ENCODE data around the gene ABTB2.

DNA sequence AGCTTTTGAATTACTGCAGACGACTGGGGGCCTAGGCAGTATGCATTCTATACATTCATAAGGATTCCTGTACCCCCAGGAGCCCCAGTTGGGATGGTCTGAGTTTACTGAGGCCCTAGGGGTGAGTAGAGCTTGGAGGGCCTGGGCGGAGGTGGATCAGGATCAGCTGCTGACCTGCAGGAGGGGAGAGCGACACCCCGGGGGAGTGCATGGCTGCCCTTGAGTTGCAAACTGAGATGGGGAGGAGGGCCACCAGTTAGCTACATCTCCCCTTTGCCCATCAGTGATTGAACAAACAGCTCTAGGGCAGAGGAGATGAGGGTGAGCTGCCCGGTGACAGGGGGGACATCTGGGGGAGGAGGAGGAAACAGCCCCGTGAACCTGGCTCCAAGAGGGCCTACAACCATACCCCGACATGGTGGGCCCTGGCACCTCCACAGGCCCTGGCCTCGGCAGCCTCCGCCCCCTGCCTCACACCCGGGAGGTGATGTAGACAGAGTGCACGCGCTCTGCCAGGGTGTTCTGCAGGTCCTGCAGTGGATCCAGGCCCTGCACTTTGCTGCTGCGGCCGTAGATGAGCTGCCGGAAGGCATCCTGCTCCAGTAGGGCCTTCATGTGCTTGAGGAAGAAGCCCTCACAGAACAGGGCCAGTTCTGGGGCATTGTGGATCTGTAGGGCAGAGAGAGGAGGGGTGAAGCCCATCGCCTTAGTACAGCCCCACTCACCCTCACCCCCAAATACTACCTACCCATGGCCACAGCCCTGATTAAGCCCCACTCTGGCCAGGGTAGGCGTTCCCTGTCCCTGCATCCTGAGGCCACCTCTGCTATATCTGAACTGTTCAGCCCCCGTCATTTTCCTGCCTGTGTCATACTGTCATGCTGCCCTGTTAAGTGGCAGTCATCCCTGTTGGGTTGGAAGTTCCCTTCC lies 205.6 kb downstream of the ABTB2 start:
- TF ChIP-seq POLR2AphosphoS5 (IDR thresholded peaks at IDR 0.05; ENCODE audit: low read depth) (no peak), GABPA (IDR thresholded peaks at IDR 0.05; ENCODE audit: low read depth) (no peak), SPI1 (IDR thresholded peaks at IDR 0.05; ENCODE audit: borderline replicate concordance, low read depth) (no peak)
- TF ChIP-seq, protein P1, sequence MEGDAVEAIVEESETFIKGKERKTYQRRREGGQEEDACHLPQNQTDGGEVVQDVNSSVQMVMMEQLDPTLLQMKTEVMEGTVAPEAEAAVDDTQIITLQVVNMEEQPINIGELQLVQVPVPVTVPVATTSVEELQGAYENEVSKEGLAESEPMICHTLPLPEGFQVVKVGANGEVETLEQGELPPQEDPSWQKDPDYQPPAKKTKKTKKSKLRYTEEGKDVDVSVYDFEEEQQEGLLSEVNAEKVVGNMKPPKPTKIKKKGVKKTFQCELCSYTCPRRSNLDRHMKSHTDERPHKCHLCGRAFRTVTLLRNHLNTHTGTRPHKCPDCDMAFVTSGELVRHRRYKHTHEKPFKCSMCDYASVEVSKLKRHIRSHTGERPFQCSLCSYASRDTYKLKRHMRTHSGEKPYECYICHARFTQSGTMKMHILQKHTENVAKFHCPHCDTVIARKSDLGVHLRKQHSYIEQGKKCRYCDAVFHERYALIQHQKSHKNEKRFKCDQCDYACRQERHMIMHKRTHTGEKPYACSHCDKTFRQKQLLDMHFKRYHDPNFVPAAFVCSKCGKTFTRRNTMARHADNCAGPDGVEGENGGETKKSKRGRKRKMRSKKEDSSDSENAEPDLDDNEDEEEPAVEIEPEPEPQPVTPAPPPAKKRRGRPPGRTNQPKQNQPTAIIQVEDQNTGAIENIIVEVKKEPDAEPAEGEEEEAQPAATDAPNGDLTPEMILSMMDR (IDR thresholded peaks at IDR 0.05; ENCODE audit: insufficient read depth, low read length) = no peak
- TF ChIP-seq, protein P2, sequence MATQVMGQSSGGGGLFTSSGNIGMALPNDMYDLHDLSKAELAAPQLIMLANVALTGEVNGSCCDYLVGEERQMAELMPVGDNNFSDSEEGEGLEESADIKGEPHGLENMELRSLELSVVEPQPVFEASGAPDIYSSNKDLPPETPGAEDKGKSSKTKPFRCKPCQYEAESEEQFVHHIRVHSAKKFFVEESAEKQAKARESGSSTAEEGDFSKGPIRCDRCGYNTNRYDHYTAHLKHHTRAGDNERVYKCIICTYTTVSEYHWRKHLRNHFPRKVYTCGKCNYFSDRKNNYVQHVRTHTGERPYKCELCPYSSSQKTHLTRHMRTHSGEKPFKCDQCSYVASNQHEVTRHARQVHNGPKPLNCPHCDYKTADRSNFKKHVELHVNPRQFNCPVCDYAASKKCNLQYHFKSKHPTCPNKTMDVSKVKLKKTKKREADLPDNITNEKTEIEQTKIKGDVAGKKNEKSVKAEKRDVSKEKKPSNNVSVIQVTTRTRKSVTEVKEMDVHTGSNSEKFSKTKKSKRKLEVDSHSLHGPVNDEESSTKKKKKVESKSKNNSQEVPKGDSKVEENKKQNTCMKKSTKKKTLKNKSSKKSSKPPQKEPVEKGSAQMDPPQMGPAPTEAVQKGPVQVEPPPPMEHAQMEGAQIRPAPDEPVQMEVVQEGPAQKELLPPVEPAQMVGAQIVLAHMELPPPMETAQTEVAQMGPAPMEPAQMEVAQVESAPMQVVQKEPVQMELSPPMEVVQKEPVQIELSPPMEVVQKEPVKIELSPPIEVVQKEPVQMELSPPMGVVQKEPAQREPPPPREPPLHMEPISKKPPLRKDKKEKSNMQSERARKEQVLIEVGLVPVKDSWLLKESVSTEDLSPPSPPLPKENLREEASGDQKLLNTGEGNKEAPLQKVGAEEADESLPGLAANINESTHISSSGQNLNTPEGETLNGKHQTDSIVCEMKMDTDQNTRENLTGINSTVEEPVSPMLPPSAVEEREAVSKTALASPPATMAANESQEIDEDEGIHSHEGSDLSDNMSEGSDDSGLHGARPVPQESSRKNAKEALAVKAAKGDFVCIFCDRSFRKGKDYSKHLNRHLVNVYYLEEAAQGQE (IDR thresholded peaks at IDR 0.05; ENCODE audit: insufficient replicate concordance, low read depth) = no peak
